Ovary (tissue), 3 donors: Measurements from ENCODE around the gene PHACTR1.

Source experiments
- CTCF ChIP-seq, 3 donors: fragments of 450-650 bp in 2 of 3; fragments of 200-600 bp in 1 of 3; IDR thresholded peaks; one replicate each; pipeline versions ENCODE4 v1.5.1 to v1.8.0; 2016 to 2022; ENCODE audit warnings: antibody characterized with exemption in 3 of 3, mild to moderate bottlenecking in 1 of 3
- POLR2A ChIP-seq: fragments of 450-650 bp; IDR thresholded peaks from one replicate; pipeline ENCODE4 v1.6.1; 2017; ENCODE audit warnings: antibody characterized with exemption, mild to moderate bottlenecking, moderate library complexity
- donor health status: DM: no; HTN: no; CAD: no.

DNA sequence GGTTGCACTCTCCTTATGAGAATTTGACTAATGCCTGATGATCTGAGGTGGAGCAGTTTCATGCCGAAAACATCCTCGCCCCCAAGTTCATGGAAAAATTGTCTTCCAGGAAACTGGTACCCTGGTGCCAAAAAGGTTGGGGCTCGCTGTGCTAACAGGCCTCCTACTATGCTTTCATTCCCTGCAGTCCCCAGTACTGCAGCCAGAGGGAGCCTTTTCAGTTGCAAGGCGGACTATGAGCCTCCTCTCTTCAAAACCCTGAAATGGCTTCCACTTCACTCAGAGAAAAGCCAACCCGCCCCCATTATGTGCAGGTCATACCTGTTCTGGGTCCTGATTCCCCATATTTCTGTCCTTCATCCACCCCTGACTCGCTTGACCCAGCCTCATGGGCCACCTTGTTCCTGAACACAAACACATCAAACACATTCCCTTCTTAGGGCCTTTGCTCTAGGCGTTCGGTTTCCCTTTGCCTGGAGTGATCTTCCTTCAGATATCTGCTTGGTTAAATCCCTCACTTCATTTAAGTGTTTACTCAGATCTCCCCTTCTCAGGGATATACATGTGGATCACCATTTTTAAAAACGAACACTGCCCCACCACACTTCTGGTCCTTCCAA, 173.7 kb downstream of the PHACTR1 start:
- TF ChIP-seq CTCF (IDR thresholded peaks at IDR 0.05): no peak
- TF ChIP-seq POLR2A: no peak
